HepG2 (cell line): ENCODE measurements around the gene CTSO. TPM values are rescaled to one million over a fixed set of nuclear protein-coding genes. Genes with fewer than 3 reads are reported as not detected.

ENCODE experiments used
- ATAC-seq: fragments of 200-7000 bp; cut with Tn5 transposase; 3 replicates; pipeline ENCODE4 v1.9.1; 2020; ENCODE audit warnings: mild to moderate bottlenecking, moderate library complexity
- BruUV-seq: library from RNA; stranded (reverse); fragments of 400-500 nt; replicated peaks from 2 replicates; lab custom pipeline; 2021; lab: Mats Ljungman, UMichigan
- CTCF ChIA-PET: fragments of 300-600 bp; formaldehyde crosslinking; extraction: SDS; loops from one replicate; lab custom pipeline; 2021; ENCODE audit warnings: low total read pairs, inconsistent platforms, low intra/inter-chr PET ratio; lab: Yijun Ruan, JAX
- POLR2A ChIA-PET: fragments of 350-600 bp; sonication (Branson Sonifier 250); formaldehyde crosslinking; loops from one replicate; lab custom pipeline; 2020; ENCODE audit warnings: antibody characterized with exemption, inconsistent platforms; lab: Yijun Ruan, JAX
- DNase-seq: peaks from one replicate; pipeline ENCODE4 v3.0.0-alpha.2; 2015; ENCODE audit warnings: low spot score
- FAIRE-seq: peaks from 3 replicates; lab custom pipeline; 2011; peaks lifted over from hg19 to GRCh38; lab: Jason Lieb, UNC
- H2AFZ ChIP-seq: one replicate; pipeline ENCODE4 v1.6.1; 2011; ENCODE audit warnings: low read length, inconsistent platforms
- H3K27ac ChIP-seq: fragments of 300-600 bp; 3 replicates; pipeline ENCODE4 v1.8.0; 2011; ENCODE audit warnings: mixed run types, mild to moderate bottlenecking, mixed read lengths, low read length, inconsistent platforms; ENCODE audit not compliant: insufficient read depth; ENCODE audit errors: extremely low read length
- H3K27me3 ChIP-seq, 2 experiments: fragments of 200-600 bp in 1 of 2; 2 replicates in 1 of 2; 3 replicates in 1 of 2; pipeline versions ENCODE4 v1.6.0 to v1.8.0; 2011; ENCODE audit warnings: low read length in 2 of 2, mild to moderate bottlenecking in 2 of 2, moderate library complexity in 2 of 2, inconsistent platforms in 1 of 2; ENCODE audit not compliant: insufficient read depth in 2 of 2, control insufficient read depth in 1 of 2
- H3K36me3 ChIP-seq, 2 experiments: fragments of 200-600 bp in 1 of 2; replicated peaks in 1 of 2; 2 replicates in 1 of 2; 3 replicates in 1 of 2; pipeline versions ENCODE4 v1.5.1 to v1.8.0; 2011; ENCODE audit warnings: low read length in 2 of 2, inconsistent platforms in 1 of 2; ENCODE audit not compliant: insufficient read depth in 2 of 2, control insufficient read depth in 1 of 2
- H3K4me1 ChIP-seq: 2 replicates; pipeline ENCODE4 v1.5.1; 2012; ENCODE audit warnings: low read length, inconsistent platforms; ENCODE audit not compliant: insufficient read depth
- H3K4me2 ChIP-seq: 2 replicates; pipeline ENCODE4 v1.6.0; 2011; ENCODE audit warnings: low read depth, low read length, inconsistent platforms
- H3K4me3 ChIP-seq, 3 experiments: fragments of 200-600 bp in 1 of 3; sonication (generic), shearing (Covaris generic) in 1 of 3; replicated peaks in 1 of 3; 2 replicates each; pipeline ENCODE4 v1.5.1; 2011 to 2016; ENCODE audit warnings: low read length in 3 of 3, inconsistent platforms in 2 of 3, low read depth in 2 of 3, mild to moderate bottlenecking in 2 of 3, control low read depth in 1 of 3, mixed read lengths in 1 of 3; ENCODE audit not compliant: insufficient read depth in 1 of 3
- H3K79me2 ChIP-seq: one replicate; pipeline ENCODE4 v1.6.1; 2011; ENCODE audit warnings: low read length, inconsistent platforms; ENCODE audit not compliant: insufficient read depth
- H3K9ac ChIP-seq: 2 replicates; pipeline ENCODE4 v1.6.0; 2011; ENCODE audit warnings: mild to moderate bottlenecking, low read depth, low read length, inconsistent platforms; ENCODE audit not compliant: insufficient read depth
- H3K9me3 ChIP-seq: 2 replicates; pipeline ENCODE4 v1.5.1; 2012; ENCODE audit warnings: mild to moderate bottlenecking, low read length
- H4K20me1 ChIP-seq: 2 replicates; pipeline ENCODE4 v1.6.0; 2011; ENCODE audit warnings: inconsistent platforms, mild to moderate bottlenecking, low read length, moderate library complexity; ENCODE audit not compliant: insufficient read depth
- ELF4 ChIP-seq: sonication (generic); formaldehyde crosslinking; IDR thresholded peaks from 2 replicates; pipeline ENCODE4 v1.5.0; 2020; ENCODE audit warnings: missing genetic modification reagents, mild to moderate bottlenecking, moderate library complexity, borderline replicate concordance
- GATA4 ChIP-seq: sonication (generic); IDR thresholded peaks from 2 replicates; pipeline ENCODE4 v1.6.1; 2016; ENCODE audit warnings: antibody characterized with exemption, low read depth, borderline replicate concordance
- KAT8 ChIP-seq: IDR thresholded peaks from 2 replicates; pipeline ENCODE4 v1.6.1; 2016; ENCODE audit warnings: missing genetic modification reagents, missing compliant biosample characterization
- NR0B2 ChIP-seq: sonication (generic); formaldehyde crosslinking; IDR thresholded peaks from 2 replicates; pipeline ENCODE4 v1.4.0; 2020; ENCODE audit warnings: mild to moderate bottlenecking, missing genetic modification reagents
- PBX2 ChIP-seq: IDR thresholded peaks from 2 replicates; pipeline ENCODE4 v1.6.1; 2016; ENCODE audit warnings: control low read depth
- PHB2 ChIP-seq: fragments of 450-650 bp; IDR thresholded peaks from 2 replicates; pipeline ENCODE4 v1.6.1; 2018; ENCODE audit not compliant: partially characterized antibody
- RAD51 ChIP-seq: fragments of 450-650 bp; IDR thresholded peaks from 2 replicates; pipeline ENCODE4 v1.6.1; 2016; ENCODE audit warnings: borderline replicate concordance
- RBM22 ChIP-seq: fragments of 200-400 bp; formaldehyde crosslinking; optimal IDR thresholded peaks from 2 replicates; pipeline ENCODE3; 2017; ENCODE audit warnings: mild to moderate bottlenecking, low read length, moderate library complexity
- REXO4 ChIP-seq: sonication (generic); formaldehyde crosslinking; IDR thresholded peaks from 2 replicates; pipeline ENCODE4 v1.8.0; 2022; ENCODE audit warnings: missing genetic modification reagents, mild to moderate bottlenecking, borderline replicate concordance
- RFXANK ChIP-seq: IDR thresholded peaks from 2 replicates; pipeline ENCODE4 v1.6.1; 2016
- SP5 ChIP-seq: IDR thresholded peaks from 2 replicates; pipeline ENCODE4 v1.6.1; 2016; ENCODE audit warnings: low read depth, borderline replicate concordance
- ZMAT3 ChIP-seq: sonication (generic); formaldehyde crosslinking; conservative IDR thresholded peaks from 2 replicates; pipeline ENCODE4 v1.7.0; 2021; ENCODE audit warnings: missing genetic modification reagents
- ZNF382 ChIP-seq: sonication (generic); formaldehyde crosslinking; IDR thresholded peaks from 2 replicates; pipeline ENCODE4 v1.5.0; 2020; ENCODE audit warnings: missing genetic modification reagents, mild to moderate bottlenecking, borderline replicate concordance
- ZNF619 ChIP-seq: sonication (generic); formaldehyde crosslinking; IDR thresholded peaks from 2 replicates; pipeline ENCODE4 v1.4.0; 2020; ENCODE audit warnings: mild to moderate bottlenecking, missing genetic modification reagents
- ZNF747 ChIP-seq: sonication (generic); formaldehyde crosslinking; IDR thresholded peaks from 2 replicates; pipeline ENCODE4 v1.8.1; 2023; ENCODE audit warnings: missing genetic modification reagents, mild to moderate bottlenecking, borderline replicate concordance
- WGBS: methylation state at CpG from one replicate; pipeline ENCODE4 v1.1.6; 2017; ENCODE audit warnings: low lambda C conversion rate; 5-methylcytosine and 5-hydroxymethylcytosine counted together
- in situ Hi-C: cut with HindIII; loops from 2 replicates; pipeline ENCODE4 v1.10.0; 2017; ENCODE audit warnings: low pct_unique_long_range_greater_than_20kb; ENCODE audit not compliant: extremely low pct_ligation_motif_present
- intact Hi-C: fragments of 100-400 bp; cut with micrococcal nuclease; formaldehyde crosslinking; loops from one replicate; pipeline ENCODE4 v1.10.0; 2022; ENCODE audit not compliant: unreplicated experiment
- polyA plus RNA-seq, 8 experiments: library from polyadenylated mRNA; depleted of rRNA in 3 of 8; stranded (reverse) in 7 of 8; unstranded in 1 of 8; fragments of >200 nt; fragmentation: Illumina TruSeq in 4 of 8; extraction: Trizol in 4 of 8; gene quantifications; 2 replicates each; pipeline versions ENCODE4 v1.2.1 to v1.2.3, GENCODE V29; 2011 to 2016; ENCODE audit warnings: low read depth in 4 of 8, missing spikeins in 1 of 8, mixed read lengths in 1 of 8; ENCODE audit not compliant: insufficient read depth in 1 of 8
- total RNA-seq, 5 experiments: library from RNA; depleted of rRNA; stranded (reverse); fragments of >200 nt; fragmentation: Illumina TruSeq; extraction: Trizol; gene quantifications; 2 replicates each; pipeline ENCODE4 v1.2.3, GENCODE V29; 2016; ENCODE audit warnings: low read depth in 1 of 5
- TF ChIP-seq, protein P1 (sequence below): sonication (generic); formaldehyde crosslinking; IDR thresholded peaks from 2 replicates; pipeline ENCODE4 v1.4.0; 2020; ENCODE audit warnings: missing genetic modification reagents
- TF ChIP-seq, protein P2 (sequence below): sonication (generic); formaldehyde crosslinking; IDR thresholded peaks from 2 replicates; pipeline ENCODE4 v1.5.1; 2020; ENCODE audit warnings: mild to moderate bottlenecking, missing genetic modification reagents

CTSO gene
- total and polyA plus RNA-seq, 2 of the 13 experiments (the other 11 are each of a cell fraction or from before 2014, with no cell fraction given) = 0.07 to 0.17 TPM

DNA sequence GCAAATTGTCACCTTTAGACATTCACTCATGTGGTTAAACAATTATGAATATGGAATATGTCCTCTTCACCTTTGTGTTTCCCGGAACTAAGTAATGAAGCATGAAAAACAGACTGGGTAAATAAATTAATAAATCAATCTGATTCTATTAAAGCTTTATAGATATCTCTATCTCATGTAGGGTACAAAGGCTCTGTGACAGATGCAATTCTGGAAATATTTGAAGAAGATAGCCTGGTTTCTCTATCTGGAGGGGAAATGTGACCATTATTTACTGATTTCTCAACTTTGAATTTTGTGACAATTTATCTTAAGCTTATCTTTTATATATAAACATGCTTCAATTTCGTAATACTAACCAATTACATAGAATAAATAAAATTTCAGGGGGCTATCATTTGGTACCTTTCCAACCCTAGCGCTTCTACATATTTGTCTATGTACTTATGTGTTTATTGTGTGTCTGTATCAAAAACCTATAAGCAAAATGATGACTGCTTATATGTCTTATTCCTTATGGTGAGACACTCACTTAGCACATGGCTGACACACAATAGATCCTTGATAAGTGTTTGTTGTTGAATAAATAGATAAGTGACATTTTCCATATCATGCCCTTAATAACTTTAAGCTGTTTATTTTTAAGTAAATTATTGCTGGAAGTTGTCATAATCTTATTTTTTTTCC, 9.9 kb downstream of the CTSO start:
- ATAC-seq = no peak
- Histone ChIP-seq H3K27me3 (no peaks in the 10 kb centered on the region), H2AFZ (no peak overlapping the region), H4K20me1 (no peaks in the 10 kb centered on the region), H3K4me1 (no peaks in the 10 kb centered on the region), H3K4me2 (no peak overlapping the region), H3K36me3 (no peaks in the 10 kb centered on the region), H3K9ac (no peak overlapping the region), H3K9me3 (no peaks in the 10 kb centered on the region), H3K4me3 (no peak overlapping the region), H3K79me2 (no peaks in the 10 kb centered on the region), H3K27ac (no peak overlapping the region)
- no TSS peak for BruUV-seq
- POLR2A ChIA-PET = no interaction called here
- 1% methylated on average over 3 of the region's 3 CpGs for WGBS
- no peak for FAIRE-seq
- intact Hi-C loops = no loop called here
- CTCF ChIA-PET = no interaction called here
- in situ Hi-C loops = no loop called here
- no peak for DNase-seq
- TF ChIP-seq ZNF382 (no peak), NR0B2 (CRISPR knock-in tag) (no peak), PHB2 (no peak), GATA4 (no peak), ZNF747 (CRISPR knock-in tag) (no peak), RBM22 (no peak), RAD51 (no peak), SP5 (CRISPR knock-in tag) (no peak), ELF4 (CRISPR knock-in tag) (no peak), ZMAT3 (CRISPR knock-in tag) (no peak), REXO4 (no peak), ZNF619 (CRISPR knock-in tag) (no peak), KAT8 (CRISPR knock-in tag) (no peak), PBX2 (no peak), RFXANK (CRISPR knock-in tag) (no peak)
- TF ChIP-seq, protein P1, sequence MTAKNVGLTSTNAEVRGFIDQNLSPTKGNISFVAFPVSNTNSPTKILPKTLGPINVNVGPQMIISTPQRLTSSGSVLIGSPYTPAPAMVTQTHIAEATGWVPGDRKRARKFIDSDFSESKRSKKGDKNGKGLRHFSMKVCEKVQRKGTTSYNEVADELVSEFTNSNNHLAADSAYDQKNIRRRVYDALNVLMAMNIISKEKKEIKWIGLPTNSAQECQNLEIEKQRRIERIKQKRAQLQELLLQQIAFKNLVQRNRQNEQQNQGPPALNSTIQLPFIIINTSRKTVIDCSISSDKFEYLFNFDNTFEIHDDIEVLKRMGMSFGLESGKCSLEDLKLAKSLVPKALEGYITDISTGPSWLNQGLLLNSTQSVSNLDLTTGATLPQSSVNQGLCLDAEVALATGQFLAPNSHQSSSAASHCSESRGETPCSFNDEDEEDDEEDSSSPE = no peak
- TF ChIP-seq, protein P2, sequence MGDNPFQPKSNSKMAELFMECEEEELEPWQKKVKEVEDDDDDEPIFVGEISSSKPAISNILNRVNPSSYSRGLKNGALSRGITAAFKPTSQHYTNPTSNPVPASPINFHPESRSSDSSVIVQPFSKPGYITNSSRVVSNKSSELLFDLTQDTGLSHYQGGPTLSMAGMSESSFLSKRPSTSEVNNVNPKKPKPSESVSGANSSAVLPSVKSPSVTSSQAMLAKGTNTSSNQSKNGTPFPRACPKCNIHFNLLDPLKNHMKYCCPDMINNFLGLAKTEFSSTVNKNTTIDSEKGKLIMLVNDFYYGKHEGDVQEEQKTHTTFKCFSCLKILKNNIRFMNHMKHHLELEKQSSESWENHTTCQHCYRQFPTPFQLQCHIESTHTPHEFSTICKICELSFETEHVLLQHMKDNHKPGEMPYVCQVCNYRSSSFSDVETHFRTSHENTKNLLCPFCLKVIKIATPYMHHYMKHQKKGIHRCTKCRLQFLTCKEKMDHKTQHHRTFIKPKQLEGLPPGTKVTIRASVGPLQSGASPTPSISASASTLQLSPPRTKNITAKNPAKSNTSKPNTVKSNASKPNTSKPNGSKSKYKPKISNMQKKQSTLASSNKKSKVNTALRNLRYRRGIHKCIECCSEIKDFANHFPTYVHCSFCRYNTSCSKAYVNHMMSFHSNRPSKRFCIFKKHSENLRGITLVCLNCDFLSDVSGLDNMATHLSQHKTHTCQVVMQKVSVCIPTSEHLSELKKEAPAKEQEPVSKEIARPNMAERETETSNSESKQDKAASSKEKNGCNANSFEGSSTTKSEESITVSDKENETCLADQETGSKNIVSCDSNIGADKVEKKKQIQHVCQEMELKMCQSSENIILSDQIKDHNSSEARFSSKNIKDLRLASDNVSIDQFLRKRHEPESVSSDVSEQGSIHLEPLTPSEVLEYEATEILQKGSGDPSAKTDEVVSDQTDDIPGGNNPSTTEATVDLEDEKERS = no peak
